Left forelimb (tissue), 1 donor: ENCODE data around the gene ZNF708.
"Not testable (repeated sequence)": the region's sequence is repeated elsewhere in the genome, so short reads cannot be mapped to it uniquely, and the experiment has no call there.

ENCODE experiments used
- DNase-seq: peaks from one replicate; pipeline ENCODE4 v3.0.0-alpha.2; 2018; ENCODE audit warnings: low spot score

ZNF708 gene

DNA sequence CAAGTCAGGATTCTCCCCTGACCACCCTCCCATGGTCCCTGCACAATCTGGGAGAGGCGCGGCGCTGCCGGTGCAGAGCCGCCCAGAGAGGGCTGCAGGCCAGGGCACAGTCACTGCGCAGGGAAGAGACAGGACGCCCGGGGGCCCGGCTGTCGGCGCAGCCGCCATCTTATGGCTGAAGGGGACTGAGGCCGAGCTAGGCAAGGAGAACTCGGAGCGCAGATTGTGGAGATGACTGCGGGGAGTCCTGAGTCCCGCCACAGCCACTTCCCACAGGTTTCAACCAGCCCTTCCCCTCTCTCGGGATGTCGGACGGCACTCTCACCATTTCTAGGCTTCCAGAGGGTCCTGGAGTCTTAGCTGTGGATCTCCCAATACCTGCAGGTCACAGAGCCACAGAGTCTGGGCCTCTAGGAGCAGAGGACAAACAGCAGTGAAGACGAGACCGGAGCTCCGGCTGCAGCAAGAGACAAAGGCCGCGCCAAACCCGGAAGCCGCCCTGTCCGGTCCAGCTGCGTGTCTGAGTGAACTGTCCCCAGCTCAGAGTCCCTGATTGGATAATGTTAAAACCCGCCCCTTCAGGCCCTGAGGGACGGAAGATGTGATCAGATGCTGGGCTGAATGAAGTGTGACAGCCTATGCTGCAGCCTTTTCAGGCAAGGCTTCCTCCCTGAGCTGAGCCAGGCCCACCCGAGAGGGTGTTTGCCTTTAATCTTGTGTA is at the start of gene ZNF708:
ZNF708 (minus strand) TSS at position 526 of the 721 bp plus-strand sequence; CDS start at position 328, 198 bp downstream.
- peak; percentile 92 for DNase-seq

DNA sequence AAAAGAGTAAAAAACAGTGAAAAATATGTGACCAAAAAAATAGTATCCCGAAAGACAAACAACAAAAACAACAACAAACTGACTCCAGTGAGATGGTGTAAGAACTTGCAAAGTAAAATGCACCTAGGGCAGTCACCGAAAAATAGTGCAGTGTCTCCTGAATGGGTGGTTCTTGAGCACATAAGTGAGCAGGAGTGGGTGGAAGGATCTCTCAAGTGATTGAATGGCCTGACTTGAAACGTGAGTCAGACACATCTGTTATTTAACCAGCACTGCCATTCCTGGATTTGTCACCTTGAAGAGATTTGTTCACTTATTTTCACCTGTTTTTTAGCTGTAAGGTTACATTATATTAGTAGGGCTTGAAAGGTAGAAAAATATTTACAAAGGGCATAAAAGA is 33.1 kb upstream of the ZNF708 start:
- DNase-seq: no peak

DNA sequence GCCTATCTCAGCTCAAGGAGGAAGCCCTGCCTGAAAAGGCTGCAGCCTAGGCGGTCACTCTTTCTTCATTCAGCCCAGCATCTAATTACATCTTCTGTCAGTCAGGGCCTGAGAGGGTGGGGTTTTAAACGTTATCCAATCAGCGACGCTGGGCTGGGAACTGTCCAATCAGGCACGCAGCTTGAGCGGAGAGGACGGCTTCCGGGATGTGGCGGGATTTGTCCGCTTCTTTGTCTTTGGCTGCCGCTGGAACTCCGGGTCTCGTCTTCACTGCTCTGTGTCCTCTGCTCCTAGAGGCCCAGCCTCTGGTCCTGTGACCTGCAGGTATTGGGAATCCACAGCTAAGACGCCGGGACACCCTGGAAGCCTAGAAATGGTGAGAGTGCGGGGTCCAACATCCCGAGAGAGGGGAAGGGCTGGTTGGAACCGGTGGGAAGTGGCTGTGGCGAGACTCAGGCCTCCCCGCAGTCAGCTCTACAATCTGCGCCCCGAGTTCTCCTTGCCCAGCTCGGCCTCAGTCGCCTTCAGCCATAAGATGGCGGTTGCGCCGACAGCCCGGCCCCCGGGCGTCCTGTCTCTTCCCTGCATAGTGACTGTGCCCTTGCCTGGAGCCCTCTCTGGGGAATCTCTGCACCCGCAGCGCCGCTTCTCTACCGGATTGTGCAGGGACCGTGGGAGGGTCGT is 29.7 kb upstream of the ZNF708 start, which contains the start of gene ZNF738:
ZNF738 (plus strand) TSS at position 233 of the 684 bp plus-strand sequence; CDS start at position 374, 141 bp downstream.
- peak; percentile 92 for DNase-seq

DNA sequence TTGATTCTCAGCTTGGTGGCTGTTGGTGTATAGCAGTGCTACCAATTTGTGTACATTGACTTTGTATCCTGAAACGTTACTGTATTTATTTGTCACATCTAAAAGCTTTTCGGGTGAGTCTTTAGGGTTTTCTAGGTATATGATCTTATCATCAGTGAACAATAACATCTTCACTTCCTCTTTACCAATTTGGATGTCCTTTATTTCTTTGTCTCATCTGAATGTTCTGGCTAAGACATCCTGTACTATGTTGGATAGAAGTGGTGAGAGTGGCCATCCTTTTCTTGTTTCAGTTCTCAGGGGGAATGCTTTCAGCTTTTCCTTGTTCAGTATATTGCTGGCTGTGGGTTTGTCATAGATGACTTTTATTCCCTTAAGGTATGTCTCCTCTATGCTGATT is 23.6 kb upstream of the ZNF708 start:
- DNase-seq: no peak

DNA sequence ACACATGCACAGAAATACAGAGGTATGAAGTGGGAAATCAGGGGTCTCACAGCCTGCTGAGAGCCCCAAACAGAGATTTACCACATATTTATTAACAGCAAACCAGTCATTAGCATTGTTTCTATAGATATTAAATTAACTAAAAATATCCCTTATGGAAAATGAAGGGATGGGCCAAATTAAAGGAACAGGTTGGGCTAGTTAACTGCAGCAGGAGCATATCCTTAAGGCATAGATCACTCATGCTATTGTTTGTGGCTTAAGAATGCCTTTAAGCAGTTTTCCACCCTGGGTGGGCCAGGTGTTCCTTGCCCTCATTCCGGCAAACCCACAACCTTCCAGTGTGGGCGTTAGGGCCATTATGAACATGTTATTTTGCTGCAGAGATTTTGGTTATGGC is 15.6 kb upstream of the ZNF708 start:
- DNase-seq: not testable (repeated sequence)

DNA sequence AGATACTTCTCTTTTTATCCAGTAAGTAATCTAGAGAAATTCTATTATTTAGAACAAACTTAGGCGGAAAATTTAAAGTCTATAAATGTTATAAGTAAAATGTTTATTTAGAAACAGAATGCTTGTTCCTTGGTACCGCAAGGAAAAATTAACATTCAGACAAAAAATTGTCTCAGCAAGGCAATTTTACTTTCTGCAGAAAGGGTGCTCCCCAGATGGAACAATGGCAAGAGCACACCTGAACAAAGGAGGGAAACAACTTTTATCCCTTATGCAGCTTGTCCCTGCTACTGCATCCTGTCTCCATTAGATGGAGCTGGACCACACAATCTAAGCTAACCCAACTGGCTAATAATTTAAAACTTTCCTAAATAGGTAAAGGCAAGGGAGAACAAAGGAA is 6.5 kb upstream of the ZNF708 start:
- no peak for DNase-seq

DNA sequence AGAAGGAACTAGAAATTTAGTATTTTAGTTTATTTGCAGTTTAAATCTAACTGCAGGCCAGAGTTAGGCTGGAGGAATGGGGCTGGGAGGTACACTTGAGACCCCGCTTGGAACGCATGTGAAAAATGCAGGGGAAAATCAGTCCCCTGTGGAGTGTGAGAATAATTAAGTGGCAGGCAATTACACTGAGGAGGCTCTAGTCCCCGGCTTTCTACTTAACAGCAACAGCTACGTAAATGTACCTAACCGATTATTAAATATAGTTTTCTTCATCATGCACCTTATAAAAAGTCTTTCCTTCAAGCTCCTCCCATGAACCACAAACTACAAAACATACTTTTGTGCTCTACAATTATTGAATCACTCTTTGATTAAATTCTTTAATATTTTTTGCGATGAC is 804 bp downstream of the ZNF708 start:
- no peak for DNase-seq

DNA sequence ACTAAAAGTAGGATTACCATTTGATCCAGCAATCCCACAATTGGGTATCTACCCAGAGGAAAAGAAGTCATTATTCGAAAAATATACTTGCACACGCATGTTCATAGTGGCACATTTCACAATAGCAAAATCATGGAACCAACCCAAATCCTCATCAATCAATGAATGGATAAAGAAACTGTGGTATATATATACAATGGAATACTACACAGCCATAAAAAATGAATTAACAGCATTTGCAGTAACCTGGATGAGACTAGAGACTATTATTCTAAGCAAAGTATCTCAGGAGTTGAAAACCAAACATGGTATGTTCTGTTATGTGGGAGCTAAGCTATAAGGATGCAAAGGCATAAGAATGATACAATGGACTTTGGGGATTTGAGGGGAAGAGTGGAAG is 3.0 kb downstream of the ZNF708 start:
- DNase-seq: no peak

DNA sequence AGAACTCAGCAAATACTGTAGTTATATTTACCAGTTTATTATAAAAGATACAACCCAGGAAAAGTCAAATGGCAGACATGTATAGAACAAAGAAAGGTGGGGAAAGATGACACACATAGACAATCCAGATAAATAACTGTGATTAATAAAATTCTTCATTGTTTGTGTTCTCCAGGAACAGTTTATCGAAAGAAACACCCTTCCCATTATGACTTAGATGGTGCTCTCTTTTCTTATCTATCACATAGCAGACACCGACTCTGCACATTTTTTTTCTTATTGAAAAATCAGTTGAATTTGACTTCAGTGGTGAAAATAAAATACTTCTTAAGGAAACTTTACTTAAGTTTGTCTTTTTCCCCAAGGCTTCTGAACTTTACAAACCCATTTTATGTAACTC is 6.2 kb downstream of the ZNF708 start:
- DNase-seq: no peak

DNA sequence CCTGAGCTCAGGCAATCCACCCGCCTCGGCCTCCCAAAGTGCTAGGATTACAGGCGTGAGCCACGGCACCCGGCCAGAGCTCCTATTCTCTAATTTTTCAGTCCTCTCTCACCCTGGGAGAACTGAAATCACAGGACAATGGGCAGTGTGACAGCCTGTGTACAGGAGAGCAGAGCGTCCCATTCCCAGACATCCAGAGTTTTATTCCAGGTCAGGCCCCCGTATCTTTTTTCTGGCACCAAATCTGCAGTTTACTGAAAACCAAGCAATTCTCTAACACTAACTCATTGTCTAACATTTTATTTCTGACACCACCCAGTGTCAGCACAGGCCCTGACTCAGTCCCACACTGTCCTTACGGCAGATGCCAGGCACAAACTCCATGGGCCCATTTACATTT is 6.7 kb downstream of the ZNF708 start:
- no peak for DNase-seq

DNA sequence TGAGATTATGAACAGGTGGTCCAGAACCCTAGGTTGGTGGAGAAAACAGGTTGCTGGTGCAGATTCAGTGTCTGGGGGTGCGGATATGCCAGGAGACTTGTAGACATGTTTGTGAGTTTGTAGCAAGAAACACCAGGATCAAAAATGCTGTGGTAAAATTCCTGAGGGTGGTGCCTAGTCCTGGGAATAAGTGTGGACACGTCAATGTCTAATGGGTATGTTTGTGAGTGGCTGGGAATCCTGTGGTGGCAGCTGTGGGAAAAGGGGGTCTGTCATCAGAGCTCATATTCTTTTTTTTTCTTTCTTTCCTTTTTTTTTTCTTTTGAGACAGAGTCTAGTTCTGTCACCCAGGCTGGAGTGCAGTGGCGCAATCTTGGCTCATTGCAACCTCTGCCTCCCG is 7.2 kb downstream of the ZNF708 start:
- DNase-seq: no peak

DNA sequence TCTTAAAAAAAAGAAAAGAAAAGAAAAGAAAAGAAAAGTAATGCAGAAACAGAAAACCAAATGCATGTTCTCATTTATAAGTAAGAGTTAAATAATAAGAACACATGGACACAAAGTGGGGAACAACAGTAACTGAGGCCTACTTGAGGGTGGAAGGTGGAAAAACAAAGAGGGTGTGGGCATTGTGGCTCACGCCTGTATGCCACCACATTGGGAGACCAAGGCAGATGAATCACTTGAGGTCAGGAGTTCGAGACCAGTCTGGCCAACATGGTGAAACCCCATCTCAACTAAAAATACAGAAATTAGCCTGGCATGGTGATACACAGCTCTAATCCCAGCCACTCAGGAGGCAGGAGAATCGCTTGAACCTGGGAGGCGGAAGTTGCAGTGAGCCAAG is 8.1 kb downstream of the ZNF708 start:
- no peak for DNase-seq

DNA sequence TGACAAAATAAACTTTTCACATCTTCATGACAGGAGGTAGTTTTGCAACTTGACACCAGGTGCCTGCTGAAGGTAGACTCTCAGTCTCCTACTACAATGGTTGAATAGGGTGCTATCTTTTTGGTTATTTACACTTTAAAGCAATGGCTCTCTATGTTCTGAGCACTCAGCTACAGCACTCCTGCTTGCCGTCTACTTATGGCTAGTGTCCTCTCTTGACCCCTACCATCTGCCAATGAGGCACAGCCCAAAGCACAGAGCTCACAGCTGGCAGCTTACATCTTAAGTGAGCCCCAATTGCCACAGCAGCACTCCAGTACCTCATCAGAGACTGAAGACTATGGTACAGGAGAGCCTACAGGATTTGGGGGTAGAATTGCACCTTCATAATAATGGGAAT is 11.4 kb downstream of the ZNF708 start:
- DNase-seq: no peak

DNA sequence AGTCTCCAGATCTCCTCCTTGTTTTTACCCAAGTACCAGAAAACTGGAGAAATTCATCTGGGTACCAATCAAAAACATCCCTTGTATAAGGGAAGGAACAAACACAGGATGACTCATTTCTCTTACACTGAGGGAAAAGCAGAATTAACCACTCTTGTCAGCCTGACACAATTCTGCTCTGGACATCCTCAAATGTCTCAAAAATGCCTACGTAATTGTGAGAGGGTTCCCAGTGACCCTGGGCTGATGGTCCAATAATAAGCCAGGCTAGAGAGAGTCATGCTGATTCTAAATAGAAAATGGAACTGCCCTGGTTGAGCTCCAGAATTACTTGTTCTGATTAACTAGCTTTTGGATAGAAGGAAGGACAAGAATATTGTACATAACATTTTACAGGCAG is 14.5 kb downstream of the ZNF708 start:
- DNase-seq: no peak

DNA sequence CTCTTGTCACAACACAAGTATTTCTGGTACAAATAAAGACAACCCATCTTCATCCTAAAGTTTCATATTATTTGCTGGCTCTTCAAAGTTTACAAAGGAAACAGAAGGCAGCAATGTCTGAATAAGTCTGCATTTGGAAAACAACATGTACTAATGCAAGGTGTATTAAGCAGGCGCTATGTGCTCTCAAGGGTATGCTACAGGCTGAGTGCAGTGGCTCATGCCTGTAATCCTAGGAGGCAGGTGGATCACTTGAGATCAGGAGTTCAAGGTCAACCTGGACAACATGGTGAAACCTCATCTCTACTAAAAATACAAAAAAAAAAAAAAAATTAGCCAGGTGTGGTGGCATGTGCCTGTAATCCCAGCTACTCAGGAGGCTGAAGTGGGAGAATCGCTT is 16.4 kb downstream of the ZNF708 start:
- not testable (repeated sequence) for DNase-seq

DNA sequence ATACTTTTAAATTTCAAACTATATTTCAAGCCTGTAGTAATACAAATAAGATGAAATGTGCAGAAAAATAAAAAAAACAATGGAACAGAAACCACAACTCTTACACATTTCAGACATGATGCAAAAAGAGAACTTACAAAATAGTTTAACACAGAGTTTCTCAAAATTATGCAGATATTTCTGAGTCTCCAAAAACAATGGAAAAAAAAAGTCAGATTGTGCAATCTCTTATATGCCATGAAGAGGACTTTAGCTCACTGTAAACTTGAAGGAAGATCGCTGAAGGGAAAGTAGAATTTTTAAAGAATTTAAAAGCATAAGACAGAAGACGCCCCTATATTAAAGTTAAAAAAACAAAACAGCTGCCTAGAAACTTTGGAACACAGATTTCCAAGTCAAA is 20.4 kb downstream of the ZNF708 start:
- DNase-seq: no peak

DNA sequence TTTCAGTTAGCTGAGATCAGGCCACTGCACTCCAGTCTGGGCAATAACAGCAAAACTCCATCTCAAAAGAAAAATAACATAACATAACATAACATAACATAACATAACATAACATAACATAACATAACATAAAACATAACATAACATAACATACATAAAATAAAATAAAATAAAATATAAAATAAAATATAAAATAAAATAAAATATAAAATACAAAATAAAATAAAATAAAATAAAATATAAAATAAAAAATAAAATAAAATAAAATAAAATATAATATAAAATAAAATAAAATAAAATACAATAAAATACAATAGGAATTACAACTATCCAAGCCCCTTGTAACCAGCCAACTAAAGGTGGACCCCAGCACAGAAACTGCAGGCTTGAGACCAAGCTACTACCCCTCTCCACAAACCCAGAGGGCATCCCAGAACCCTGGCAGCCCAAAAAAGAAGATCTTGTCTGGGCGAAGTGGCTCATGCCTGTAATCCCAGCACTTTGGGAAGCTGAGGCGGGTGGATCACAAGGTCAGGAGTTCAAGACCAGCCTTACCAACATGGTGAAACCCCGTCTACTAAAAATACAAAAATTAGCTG is 22.2 kb downstream of the ZNF708 start:
- not testable (repeated sequence) for DNase-seq

DNA sequence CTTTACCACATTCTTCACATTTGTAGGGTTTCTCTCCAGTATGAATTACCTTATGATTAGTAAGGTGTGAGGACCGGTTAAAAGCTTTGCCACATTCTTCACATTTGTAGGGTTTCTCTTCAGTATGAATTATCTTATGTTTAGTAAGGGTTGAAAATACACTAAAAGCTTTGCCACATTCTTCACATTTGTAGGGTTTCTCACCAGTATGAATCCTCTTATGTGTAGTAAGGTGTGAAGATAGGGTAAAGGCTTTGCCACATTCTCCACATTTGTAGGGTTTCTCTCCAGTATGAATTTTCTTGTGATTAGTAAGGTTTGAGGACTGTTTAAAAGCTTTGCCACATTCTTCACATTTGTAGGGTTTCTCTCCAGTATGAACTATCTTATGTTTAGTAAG is 35.4 kb downstream of the ZNF708 start:
- not testable (repeated sequence) for DNase-seq

DNA sequence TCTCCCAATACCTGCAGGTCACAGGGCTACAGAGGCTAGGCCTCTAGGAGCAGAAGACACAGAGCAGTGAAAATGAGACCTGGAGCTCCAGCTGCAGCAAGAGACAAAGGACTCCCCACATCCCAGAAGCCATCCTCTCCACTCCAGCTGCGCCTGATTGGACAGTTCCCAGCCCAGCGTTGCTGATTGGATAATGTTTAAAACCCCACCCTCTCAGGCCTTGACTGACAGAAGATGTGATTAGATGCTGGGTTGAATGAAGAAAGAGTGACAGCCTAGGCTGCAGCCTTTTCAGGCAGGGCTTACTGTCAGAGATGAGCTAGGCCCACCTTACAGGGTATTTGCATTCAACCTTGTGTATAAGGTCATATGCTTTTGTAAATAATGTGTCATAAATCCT is 59.4 kb downstream of the ZNF708 start:
- DNase-seq: no peak

DNA sequence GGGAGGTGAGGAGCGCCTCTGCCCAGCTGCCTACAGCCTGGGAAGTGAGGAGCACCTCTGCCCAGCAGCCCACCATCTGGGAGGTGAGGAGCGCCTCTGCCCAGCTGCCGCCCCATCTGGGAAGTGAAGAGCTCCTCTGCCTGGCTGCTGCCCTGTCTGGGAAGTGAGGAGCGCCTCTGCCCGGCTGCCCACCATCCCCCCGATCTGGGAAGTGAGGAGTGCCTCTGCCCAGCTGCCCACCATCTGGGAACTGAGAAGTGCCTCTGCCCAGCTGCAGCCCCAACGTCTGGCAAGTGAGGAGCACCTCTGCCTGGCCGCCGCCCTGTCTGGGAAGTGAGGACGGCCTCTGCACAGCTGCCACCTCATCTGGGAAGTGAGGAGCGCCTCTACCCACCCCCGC is 64.3 kb downstream of the ZNF708 start:
- no peak for DNase-seq

DNA sequence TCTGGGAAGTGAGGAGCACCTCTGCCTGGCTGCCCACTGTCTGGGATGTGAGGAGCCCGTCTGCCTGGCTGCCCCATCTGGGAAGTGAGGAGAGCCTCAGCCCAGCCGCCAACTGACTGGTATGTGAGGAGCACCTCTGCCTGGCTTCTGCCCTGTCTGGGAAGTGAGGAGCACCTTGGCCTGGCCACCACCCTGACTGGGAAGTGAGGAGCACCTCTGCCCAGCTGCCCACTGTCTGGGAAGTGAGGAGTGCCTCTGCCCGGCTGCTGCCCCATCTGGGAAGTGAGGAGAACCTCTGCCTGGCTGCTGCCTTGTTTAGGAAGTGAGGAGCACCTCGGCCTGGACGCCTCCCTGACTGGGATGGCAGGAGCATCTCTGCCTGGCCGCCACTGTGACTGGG is 64.8 kb downstream of the ZNF708 start:
- DNase-seq: no peak

DNA sequence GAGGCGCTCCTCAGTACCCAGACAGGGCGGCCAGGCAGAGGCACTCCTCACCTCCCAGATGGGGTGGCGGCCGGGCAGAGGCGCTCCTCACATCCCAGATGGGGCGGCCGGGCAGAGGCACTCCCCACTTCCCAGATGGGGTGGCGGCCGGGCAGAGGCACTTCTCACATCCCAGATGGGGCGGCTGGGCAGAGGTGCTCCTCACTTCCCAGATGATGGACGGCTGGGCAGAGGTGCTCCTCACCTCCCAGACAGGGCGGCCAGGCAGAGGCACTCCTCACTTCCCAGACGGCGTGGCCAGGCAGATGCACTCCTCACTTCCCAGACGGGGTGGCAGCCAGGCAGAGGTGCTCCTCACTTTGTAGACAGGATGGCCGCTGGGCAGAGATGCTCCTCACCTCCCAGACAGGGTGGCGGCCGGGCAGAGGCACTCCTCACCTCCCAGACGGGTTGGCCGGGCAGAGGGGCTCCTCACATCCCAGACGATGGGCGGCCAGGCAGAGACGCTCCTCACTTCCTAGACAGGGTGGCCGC is 68.3 kb downstream of the ZNF708 start:
- not testable (repeated sequence) for DNase-seq
